Measurements from ENCODE around the gene ACLY.

The ACLY gene

DNA sequence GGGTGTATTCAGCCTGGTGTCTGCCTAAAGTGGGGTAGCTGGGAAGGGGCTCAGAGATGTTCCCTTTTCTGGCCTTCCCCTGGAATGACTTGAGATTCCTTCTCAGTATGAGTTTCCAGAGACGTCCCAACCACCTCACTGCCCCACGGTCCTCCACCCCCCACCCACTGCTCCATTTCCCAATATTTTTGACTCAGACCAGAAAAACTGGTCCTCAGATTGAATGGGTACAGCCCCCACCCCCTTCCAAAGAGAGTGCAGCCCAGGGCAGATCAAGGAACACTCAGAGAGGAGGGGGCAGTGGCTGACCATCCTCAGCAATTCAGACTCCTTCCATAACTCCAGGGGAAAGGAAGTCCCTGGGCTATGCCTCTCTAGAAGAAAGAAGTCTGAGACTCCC lies 3.2 kb downstream of the ACLY start:
- H3K27me3 ChIP-seq (ENCODE audit: insufficient read depth, poor library complexity, severe bottlenecking), result no peaks in the 10 kb centered on the region
- TF ChIP-seq GABPA (IDR thresholded peaks at IDR 0.05; ENCODE audit: low read depth), result no peak
- TF ChIP-seq, protein P1, sequence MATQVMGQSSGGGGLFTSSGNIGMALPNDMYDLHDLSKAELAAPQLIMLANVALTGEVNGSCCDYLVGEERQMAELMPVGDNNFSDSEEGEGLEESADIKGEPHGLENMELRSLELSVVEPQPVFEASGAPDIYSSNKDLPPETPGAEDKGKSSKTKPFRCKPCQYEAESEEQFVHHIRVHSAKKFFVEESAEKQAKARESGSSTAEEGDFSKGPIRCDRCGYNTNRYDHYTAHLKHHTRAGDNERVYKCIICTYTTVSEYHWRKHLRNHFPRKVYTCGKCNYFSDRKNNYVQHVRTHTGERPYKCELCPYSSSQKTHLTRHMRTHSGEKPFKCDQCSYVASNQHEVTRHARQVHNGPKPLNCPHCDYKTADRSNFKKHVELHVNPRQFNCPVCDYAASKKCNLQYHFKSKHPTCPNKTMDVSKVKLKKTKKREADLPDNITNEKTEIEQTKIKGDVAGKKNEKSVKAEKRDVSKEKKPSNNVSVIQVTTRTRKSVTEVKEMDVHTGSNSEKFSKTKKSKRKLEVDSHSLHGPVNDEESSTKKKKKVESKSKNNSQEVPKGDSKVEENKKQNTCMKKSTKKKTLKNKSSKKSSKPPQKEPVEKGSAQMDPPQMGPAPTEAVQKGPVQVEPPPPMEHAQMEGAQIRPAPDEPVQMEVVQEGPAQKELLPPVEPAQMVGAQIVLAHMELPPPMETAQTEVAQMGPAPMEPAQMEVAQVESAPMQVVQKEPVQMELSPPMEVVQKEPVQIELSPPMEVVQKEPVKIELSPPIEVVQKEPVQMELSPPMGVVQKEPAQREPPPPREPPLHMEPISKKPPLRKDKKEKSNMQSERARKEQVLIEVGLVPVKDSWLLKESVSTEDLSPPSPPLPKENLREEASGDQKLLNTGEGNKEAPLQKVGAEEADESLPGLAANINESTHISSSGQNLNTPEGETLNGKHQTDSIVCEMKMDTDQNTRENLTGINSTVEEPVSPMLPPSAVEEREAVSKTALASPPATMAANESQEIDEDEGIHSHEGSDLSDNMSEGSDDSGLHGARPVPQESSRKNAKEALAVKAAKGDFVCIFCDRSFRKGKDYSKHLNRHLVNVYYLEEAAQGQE (IDR thresholded peaks at IDR 0.05; ENCODE audit: insufficient replicate concordance, low read depth), result no peak
- TF ChIP-seq SPI1 (IDR thresholded peaks at IDR 0.05; ENCODE audit: borderline replicate concordance, low read depth), result no peak
- no peak for TF ChIP-seq POLR2AphosphoS5 (IDR thresholded peaks at IDR 0.05; ENCODE audit: low read depth)
- TF ChIP-seq, protein P2, sequence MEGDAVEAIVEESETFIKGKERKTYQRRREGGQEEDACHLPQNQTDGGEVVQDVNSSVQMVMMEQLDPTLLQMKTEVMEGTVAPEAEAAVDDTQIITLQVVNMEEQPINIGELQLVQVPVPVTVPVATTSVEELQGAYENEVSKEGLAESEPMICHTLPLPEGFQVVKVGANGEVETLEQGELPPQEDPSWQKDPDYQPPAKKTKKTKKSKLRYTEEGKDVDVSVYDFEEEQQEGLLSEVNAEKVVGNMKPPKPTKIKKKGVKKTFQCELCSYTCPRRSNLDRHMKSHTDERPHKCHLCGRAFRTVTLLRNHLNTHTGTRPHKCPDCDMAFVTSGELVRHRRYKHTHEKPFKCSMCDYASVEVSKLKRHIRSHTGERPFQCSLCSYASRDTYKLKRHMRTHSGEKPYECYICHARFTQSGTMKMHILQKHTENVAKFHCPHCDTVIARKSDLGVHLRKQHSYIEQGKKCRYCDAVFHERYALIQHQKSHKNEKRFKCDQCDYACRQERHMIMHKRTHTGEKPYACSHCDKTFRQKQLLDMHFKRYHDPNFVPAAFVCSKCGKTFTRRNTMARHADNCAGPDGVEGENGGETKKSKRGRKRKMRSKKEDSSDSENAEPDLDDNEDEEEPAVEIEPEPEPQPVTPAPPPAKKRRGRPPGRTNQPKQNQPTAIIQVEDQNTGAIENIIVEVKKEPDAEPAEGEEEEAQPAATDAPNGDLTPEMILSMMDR (IDR thresholded peaks at IDR 0.05; ENCODE audit: insufficient read depth, low read length), result no peak
- no peak overlapping the region for H3K4me3 ChIP-seq (replicated peaks; ENCODE audit: insufficient read depth, low read length)
- no peak for DNase-seq (ENCODE audit: low read depth in 1 of 2, low spot score in 1 of 2)
- no peak overlapping the region for H3K27ac ChIP-seq (replicated peaks)

DNA sequence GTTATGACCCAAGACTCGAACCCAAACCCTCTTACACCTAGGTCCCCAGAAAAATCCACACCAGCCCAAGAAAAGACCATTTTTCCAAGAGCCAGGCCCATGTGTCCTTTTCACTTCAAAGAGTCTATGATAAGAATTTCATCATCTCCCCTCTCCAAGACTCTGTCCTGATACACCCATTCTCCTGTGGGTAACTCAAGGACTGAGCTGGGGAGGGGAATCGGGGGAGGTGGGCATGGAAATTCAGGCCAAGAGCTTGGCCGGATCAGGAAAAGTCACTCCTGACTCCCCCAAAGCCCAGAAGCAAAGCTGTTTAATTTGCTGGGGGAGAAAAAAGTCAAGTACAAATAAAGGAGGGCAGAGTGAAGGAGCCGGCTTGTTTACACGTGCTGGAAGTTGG lies 3.7 kb downstream of the ACLY start:
- DNase-seq (ENCODE audit: low read depth in 1 of 2, low spot score in 1 of 2), result no peak
- H3K27ac ChIP-seq (replicated peaks), result no peak overlapping the region
- H3K4me3 ChIP-seq (replicated peaks; ENCODE audit: insufficient read depth, low read length), result no peak overlapping the region
- TF ChIP-seq SPI1 (IDR thresholded peaks at IDR 0.05; ENCODE audit: borderline replicate concordance, low read depth) (no peak), GABPA (IDR thresholded peaks at IDR 0.05; ENCODE audit: low read depth) (no peak), POLR2AphosphoS5 (IDR thresholded peaks at IDR 0.05; ENCODE audit: low read depth) (no peak)
- TF ChIP-seq, protein P2 (IDR thresholded peaks at IDR 0.05; ENCODE audit: insufficient read depth, low read length), result no peak
- TF ChIP-seq, protein P1 (IDR thresholded peaks at IDR 0.05; ENCODE audit: insufficient replicate concordance, low read depth), result no peak
- no peaks in the 10 kb centered on the region for H3K27me3 ChIP-seq (ENCODE audit: insufficient read depth, poor library complexity, severe bottlenecking)

DNA sequence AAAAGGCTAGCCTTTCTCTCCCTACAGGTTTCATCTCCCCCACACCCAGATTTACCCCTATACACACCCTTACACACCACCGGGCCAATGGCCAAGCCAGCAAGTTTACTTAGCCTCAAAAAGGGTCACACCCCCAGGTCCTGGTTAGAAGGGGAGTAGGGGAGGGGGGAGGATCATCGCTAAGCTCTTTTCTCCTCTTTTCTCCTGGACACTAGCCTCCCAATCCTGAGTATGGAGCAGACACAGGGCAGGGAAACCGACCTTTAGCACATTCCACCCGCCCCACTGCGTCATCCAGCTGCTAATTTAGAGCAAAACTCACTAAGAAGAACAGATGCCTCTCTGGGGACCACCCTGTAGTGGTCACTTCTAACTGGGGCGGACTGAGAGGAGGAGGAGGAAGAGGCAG lies 4.4 kb downstream of the ACLY start:
- H3K27ac ChIP-seq (replicated peaks), result no peak overlapping the region
- H3K27me3 ChIP-seq (ENCODE audit: insufficient read depth, poor library complexity, severe bottlenecking), result no peaks in the 10 kb centered on the region
- TF ChIP-seq POLR2AphosphoS5 (IDR thresholded peaks at IDR 0.05; ENCODE audit: low read depth) (no peak), GABPA (IDR thresholded peaks at IDR 0.05; ENCODE audit: low read depth) (no peak), SPI1 (IDR thresholded peaks at IDR 0.05; ENCODE audit: borderline replicate concordance, low read depth) (no peak)
- TF ChIP-seq, protein P1 (IDR thresholded peaks at IDR 0.05; ENCODE audit: insufficient replicate concordance, low read depth), result no peak
- TF ChIP-seq, protein P2 (IDR thresholded peaks at IDR 0.05; ENCODE audit: insufficient read depth, low read length), result no peak
- DNase-seq (ENCODE audit: low read depth in 1 of 2, low spot score in 1 of 2), result no peak
- no peak overlapping the region for H3K4me3 ChIP-seq (replicated peaks; ENCODE audit: insufficient read depth, low read length)
